ENCODE data around the gene COBLL1.

COBLL1 gene

GRCh38 chr2:164681009-164681408 is 160.6 kb downstream of the COBLL1 start:
- FAIRE-seq (no peak), DNase-seq (ENCODE audit: insufficient read length) (no peak)
- TF ChIP-seq POLR2A (IDR thresholded peaks at IDR 0.05; ENCODE audit: low read depth, low read length) (no peak), TAF1 (IDR thresholded peaks at IDR 0.05; ENCODE audit: borderline replicate concordance, low read depth, low read length) (no peak), POLR2AphosphoS5 (IDR thresholded peaks at IDR 0.05; ENCODE audit: low read depth, low read length) (no peak)

GRCh38 chr2:164678631-164679149 is 162.9 kb downstream of the COBLL1 start:
- TF ChIP-seq POLR2A (IDR thresholded peaks at IDR 0.05; ENCODE audit: low read depth, low read length) (no peak), TAF1 (IDR thresholded peaks at IDR 0.05; ENCODE audit: borderline replicate concordance, low read depth, low read length) (no peak), POLR2AphosphoS5 (IDR thresholded peaks at IDR 0.05; ENCODE audit: low read depth, low read length) (no peak)
- no peak for DNase-seq (ENCODE audit: insufficient read length)
- no peak for FAIRE-seq

- TF ChIP-seq TAF1 (IDR thresholded peaks at IDR 0.05; ENCODE audit: borderline replicate concordance, low read depth, low read length), result no peak
- no peak for TF ChIP-seq POLR2A (IDR thresholded peaks at IDR 0.05; ENCODE audit: low read depth, low read length)
- no peak for TF ChIP-seq POLR2AphosphoS5 (IDR thresholded peaks at IDR 0.05; ENCODE audit: low read depth, low read length)
- FAIRE-seq, result no peak
Observed at GRCh38 chr2:164677733-164678132, 163.9 kb downstream of the COBLL1 start.

DNA sequence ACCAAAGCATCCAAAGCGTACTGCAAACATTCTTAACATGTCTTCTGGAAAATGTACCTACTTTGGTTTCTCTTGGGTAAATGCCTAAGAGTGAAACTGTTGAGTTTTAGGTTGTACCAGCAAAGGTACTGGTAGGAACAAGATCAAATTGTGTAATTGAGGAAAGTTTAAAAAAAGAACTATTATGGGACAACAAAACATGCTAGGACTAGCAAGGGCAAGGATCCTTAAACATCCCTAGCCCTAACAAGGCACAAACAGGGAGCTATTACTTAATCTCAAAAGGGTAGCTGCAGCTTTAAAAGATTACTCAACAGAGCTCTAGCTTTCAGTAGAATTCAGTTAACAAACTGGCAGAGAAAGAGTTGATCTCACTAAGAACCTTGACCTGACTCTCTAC is 164.4 kb downstream of the COBLL1 start:
- no peak for TF ChIP-seq POLR2A (IDR thresholded peaks at IDR 0.05; ENCODE audit: low read depth, low read length)
- no peak for TF ChIP-seq TAF1 (IDR thresholded peaks at IDR 0.05; ENCODE audit: borderline replicate concordance, low read depth, low read length)
- TF ChIP-seq POLR2AphosphoS5 (IDR thresholded peaks at IDR 0.05; ENCODE audit: low read depth, low read length), result no peak
- FAIRE-seq (no peak), DNase-seq (ENCODE audit: insufficient read length) (no peak)

More at GRCh38 chr2:164677733-164678132, 163.9 kb downstream of the COBLL1 start:
- DNase-seq (ENCODE audit: insufficient read length), result no peak

- FAIRE-seq (no peak), DNase-seq (ENCODE audit: insufficient read length) (no peak)
- TF ChIP-seq POLR2AphosphoS5 (IDR thresholded peaks at IDR 0.05; ENCODE audit: low read depth, low read length) (no peak), TAF1 (IDR thresholded peaks at IDR 0.05; ENCODE audit: borderline replicate concordance, low read depth, low read length) (no peak), POLR2A (IDR thresholded peaks at IDR 0.05; ENCODE audit: low read depth, low read length) (no peak)
Observed at GRCh38 chr2:164675687-164676086, 165.9 kb downstream of the COBLL1 start.

DNA sequence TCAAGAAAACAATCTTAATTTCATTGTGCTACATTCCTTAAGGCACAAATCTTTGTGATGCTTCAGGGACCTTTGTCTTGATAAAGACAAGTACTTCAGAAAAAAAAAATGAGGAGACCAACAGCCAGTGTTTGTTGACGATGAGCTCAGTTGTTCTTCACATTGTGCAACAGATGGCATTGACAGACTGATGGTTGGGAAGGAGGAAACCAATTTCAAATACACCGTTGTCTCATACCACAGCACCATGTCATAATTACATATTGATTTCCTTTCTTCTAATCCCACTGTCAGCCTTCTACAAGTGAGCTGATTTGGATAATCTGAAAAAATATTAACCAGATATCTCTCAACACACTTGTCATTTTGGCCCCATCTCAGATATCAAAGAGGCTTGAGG is 166.6 kb downstream of the COBLL1 start:
- FAIRE-seq (no peak), DNase-seq (ENCODE audit: insufficient read length) (no peak)
- TF ChIP-seq POLR2AphosphoS5 (IDR thresholded peaks at IDR 0.05; ENCODE audit: low read depth, low read length) (no peak), POLR2A (IDR thresholded peaks at IDR 0.05; ENCODE audit: low read depth, low read length) (no peak)

DNA sequence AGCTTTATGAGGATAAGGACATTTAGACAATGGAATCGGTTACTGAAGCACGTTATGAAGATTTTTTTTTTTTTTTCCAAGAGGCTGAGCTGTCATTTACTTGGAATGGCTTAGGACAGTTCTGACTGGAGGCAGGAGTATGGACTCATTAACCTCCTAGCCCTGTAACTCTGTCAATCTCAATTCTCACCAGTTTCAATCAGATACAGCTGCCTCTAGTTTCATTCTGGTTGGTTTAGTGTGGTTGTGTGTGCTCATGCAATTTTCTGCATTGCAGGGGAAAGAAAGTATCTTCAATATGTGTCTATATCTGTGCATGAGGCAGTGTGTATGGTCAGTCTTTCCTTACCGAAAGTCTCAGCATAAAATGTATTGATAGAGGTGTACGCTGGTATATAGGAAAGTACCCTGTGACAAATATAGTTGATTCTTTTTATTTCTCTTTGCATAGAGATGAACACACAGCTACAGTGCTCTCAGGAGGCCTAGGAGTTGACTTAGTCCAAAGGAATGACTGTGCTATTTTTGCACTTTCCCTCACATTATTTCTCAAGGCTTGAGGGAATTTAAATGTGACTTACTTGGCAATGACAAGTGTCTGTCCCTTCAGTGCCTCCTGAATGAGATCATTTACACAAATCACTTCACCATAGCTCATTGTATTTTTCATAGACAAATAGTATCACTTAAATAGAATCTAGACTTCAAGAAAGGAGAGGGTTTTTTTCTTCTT is 169.8 kb downstream of the COBLL1 start:
- TF ChIP-seq POLR2AphosphoS5 (IDR thresholded peaks at IDR 0.05; ENCODE audit: low read depth, low read length) (no peak), TAF1 (IDR thresholded peaks at IDR 0.05; ENCODE audit: borderline replicate concordance, low read depth, low read length) (no peak), POLR2A (IDR thresholded peaks at IDR 0.05; ENCODE audit: low read depth, low read length) (no peak)
- DNase-seq (ENCODE audit: insufficient read length) (no peak), FAIRE-seq (no peak)

GRCh38 chr2:164669291-164669690 is 172.3 kb downstream of the COBLL1 start:
- FAIRE-seq (no peak), DNase-seq (ENCODE audit: insufficient read length) (no peak)
- TF ChIP-seq POLR2AphosphoS5 (IDR thresholded peaks at IDR 0.05; ENCODE audit: low read depth, low read length), result no peak
- no peak for TF ChIP-seq POLR2A (IDR thresholded peaks at IDR 0.05; ENCODE audit: low read depth, low read length)
- no peak for TF ChIP-seq TAF1 (IDR thresholded peaks at IDR 0.05; ENCODE audit: borderline replicate concordance, low read depth, low read length)

- no peak for DNase-seq (ENCODE audit: insufficient read length)
- TF ChIP-seq TAF1 (IDR thresholded peaks at IDR 0.05; ENCODE audit: borderline replicate concordance, low read depth, low read length) (no peak), POLR2AphosphoS5 (IDR thresholded peaks at IDR 0.05; ENCODE audit: low read depth, low read length) (no peak), POLR2A (IDR thresholded peaks at IDR 0.05; ENCODE audit: low read depth, low read length) (no peak)
- no peak for FAIRE-seq
Observed at GRCh38 chr2:164667566-164667965, 174.1 kb downstream of the COBLL1 start.

- FAIRE-seq (no peak), DNase-seq (ENCODE audit: insufficient read length) (no peak)
- TF ChIP-seq TAF1 (IDR thresholded peaks at IDR 0.05; ENCODE audit: borderline replicate concordance, low read depth, low read length) (no peak), POLR2A (IDR thresholded peaks at IDR 0.05; ENCODE audit: low read depth, low read length) (no peak), POLR2AphosphoS5 (IDR thresholded peaks at IDR 0.05; ENCODE audit: low read depth, low read length) (no peak)
Observed at GRCh38 chr2:164664070-164664469, 177.6 kb downstream of the COBLL1 start.

- no peak for DNase-seq (ENCODE audit: insufficient read length)
- no peak for FAIRE-seq
- TF ChIP-seq POLR2AphosphoS5 (IDR thresholded peaks at IDR 0.05; ENCODE audit: low read depth, low read length) (no peak), TAF1 (IDR thresholded peaks at IDR 0.05; ENCODE audit: borderline replicate concordance, low read depth, low read length) (no peak), POLR2A (IDR thresholded peaks at IDR 0.05; ENCODE audit: low read depth, low read length) (no peak)
Observed at GRCh38 chr2:164662868-164663631, 178.6 kb downstream of the COBLL1 start.

DNA sequence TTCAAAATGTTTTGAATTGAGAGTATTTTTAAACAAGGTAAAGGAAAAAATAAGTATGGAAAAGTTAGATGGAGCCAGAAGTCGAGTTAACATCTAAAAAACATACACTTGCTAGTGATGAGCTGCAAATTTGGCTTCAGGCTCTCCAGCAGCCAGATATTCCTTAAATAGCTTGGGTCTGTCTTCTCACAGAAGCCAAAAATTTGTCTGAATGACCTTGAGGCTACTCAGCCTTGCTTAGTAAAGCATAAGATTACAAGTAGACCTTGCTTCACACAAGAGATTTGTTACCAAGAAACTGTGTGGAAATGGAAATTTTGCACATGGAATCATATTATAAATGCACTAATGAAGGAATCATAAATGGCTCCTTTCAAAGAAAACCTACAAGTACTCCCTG is 179.6 kb downstream of the COBLL1 start:
- DNase-seq (ENCODE audit: insufficient read length) (no peak), FAIRE-seq (no peak)
- TF ChIP-seq TAF1 (IDR thresholded peaks at IDR 0.05; ENCODE audit: borderline replicate concordance, low read depth, low read length) (no peak), POLR2AphosphoS5 (IDR thresholded peaks at IDR 0.05; ENCODE audit: low read depth, low read length) (no peak), POLR2A (IDR thresholded peaks at IDR 0.05; ENCODE audit: low read depth, low read length) (no peak)

All from GM12892 (cell line).